Activated CD4-positive, alpha-beta T cell treated with anti-CD3 and anti-CD28 coated beads, Interleukin-2, amount 50 U/mL, for 48 hours (primary cell): Measurements from ENCODE around the gene ARMC9.
"Not testable (repeated sequence)": the region's sequence is repeated elsewhere in the genome, so short reads cannot be mapped to it uniquely, and the experiment has no call there.

Experiments
- DNase-seq, 2 experiments: peaks; one replicate each; pipeline ENCODE4 v3.0.0-alpha.2; 2020

ARMC9 gene

DNA sequence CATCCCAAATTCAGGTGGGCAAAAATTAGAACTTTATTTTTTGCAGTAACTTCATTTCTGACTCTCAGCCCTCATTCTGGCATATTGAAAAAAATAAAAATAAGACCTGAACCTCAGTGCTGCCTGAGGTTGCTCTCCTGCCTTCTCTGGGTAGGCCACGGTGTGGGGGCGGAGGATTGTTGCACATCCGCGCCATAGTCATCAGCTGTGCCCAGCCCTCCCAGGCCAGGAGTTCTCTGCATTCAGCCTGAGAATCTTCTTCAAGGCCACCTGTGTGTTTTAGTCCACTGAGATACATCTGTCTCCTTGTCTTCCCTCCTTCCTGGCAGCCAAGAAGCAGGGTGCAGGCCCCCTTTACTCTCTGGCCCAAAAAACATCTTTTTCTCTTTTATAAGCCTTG, 94.7 kb downstream of the ARMC9 start:
- DNase-seq, result no peak

DNA sequence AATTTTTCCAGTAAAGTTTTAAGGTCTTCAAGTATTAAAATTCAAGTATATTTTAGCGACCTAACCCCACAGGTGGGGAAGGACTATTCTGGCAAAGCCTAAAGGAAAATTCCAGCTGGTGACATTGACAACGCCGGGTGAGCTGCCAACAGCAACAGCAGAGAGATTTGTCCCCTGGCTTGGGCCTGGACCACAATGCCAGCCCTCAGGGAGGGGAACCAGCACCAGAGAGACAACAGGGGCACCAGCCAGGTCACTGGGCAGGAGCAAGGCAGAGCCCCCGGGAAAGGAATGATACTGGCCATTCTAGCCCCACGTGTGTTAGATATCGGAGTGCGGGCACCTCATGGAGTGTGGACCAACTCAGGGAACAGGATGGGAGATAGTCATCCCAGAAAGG, 95.7 kb downstream of the ARMC9 start:
- DNase-seq, result no peak

DNA sequence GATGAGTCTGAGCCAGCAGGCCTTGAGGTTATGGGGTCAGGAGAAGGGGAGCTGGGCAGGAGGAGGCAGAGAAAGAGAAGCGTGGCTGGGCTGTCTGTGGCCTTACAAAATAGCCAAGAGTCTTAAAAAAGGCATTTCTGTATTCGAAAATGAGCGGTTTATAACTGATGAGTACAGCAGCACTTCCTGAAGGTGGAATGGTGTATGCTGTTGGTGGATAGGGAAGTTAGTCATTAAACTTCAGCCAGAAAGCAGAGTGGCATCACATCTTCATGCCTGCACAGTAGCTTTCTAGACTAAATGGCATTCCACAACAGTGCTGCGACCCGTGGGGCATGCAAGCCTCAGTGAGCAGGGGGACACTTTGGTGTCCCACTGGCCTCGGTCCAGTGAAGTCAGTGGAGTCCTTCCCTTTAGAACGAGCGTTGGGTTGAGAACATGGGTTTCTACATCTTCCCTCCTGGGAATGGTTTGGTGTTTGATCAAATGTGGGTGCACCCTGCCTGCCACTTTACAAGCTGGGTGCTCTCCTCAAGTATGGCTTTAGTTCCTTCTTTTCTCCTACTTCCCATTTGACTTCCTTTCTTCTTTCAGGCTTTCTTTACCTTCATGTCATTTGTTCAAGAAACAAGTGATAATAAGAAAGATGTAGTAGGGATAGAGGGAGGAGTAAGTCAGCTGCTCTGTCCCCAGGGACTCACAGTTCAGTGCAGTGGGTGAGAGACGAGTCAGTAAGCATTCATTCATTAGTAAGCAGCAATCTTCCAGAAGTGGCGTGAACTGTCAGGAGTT, 96.3 kb downstream of the ARMC9 start:
- no peak for DNase-seq

GRCh38 chr2:231295363-231295655, 96.9 kb downstream of the ARMC9 start:
- DNase-seq, result no peak

DNA sequence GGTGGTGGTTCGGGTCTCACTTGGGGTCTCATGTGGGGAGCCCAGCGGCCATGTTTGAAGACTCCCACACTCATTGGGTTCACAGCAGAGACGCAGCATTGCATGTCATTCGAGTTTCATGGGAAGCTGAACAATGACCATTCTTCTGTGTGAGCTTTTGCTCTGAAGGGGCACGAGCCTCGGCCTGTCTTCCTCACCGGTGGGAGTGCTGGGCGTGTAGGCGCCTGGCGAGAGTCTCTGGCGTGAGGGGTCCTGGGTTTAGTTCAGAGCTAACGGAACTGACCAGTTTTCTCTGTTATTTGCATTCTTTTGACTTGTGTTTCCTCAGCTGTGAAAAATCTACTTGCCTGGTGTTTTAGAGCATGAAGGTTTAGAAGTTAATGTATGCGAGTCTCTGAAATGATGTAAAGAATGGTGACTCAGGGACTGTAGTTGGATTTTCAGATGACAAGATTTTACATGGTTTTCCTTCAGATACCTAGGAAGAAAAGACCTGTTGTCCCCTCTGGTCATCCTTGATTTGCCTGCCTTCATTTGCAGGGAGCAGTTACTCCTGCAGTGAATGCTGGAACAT, 98.1 kb downstream of the ARMC9 start:
- DNase-seq, result no peak

GRCh38 chr2:231297108-231297908, 98.9 kb downstream of the ARMC9 start:
- peak; percentile 10 to 36 for DNase-seq

- no peak for DNase-seq
Measured at GRCh38 chr2:231298091-231298490, 99.7 kb downstream of the ARMC9 start.

- no peak for DNase-seq
Measured at GRCh38 chr2:231299267-231299666, 100.8 kb downstream of the ARMC9 start.

DNA sequence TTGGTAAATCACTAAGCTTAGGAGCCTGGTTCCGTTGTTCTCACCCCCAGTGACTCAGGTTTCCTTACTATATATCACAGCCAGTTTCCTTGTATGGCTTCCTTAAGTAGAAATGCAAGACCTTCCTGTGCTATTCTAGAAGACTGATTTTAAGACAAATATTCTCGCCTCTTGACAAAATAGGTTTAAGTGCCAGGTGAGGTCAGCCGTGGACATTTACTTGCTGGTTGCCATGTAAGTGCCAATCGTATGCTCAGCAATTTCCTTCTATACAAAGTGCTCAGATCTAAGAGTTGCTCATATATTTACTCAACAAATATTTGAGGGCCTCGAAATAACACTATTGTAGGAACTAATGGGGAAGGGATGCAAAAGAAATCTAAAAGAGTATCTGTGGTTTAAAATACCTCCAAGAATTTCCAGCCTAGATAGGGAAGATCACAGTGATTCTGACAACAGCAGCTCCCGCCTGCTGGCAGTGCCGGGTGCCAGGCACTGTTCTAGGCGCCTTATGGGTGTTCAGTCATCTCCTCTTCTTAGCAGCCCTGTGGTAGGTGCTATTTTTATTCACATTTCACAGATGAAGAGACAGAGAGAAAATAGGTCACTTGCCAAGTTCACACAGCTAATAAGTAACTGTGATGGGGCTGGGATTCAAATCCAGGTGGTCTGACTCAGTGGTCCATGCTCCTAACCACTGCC, 101.7 kb downstream of the ARMC9 start:
- DNase-seq, result no peak

GRCh38 chr2:231300722-231301076, 102.3 kb downstream of the ARMC9 start:
- no peak for DNase-seq

DNA sequence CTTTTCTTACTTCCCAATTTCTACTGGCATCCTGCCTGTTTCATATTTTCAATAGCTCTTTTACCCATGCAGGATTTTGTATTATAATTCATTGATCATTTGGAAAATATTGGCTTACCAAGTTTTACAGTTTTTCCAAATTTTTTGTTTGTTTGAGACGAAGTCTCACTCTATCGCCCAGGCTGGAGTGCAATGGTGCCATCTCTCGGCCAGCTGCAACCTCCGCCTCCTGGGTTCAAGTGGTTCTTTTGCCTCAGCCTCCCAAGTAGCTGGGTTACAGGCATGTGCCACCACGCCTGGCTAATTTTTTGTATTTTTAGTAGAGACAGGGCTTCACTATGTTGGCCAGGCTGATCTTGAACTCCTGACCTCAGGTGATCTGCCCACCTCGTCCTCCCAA, 105.8 kb downstream of the ARMC9 start:
- not testable (repeated sequence) for DNase-seq

GRCh38 chr2:231305221-231305620, 106.8 kb downstream of the ARMC9 start:
- no peak for DNase-seq

DNA sequence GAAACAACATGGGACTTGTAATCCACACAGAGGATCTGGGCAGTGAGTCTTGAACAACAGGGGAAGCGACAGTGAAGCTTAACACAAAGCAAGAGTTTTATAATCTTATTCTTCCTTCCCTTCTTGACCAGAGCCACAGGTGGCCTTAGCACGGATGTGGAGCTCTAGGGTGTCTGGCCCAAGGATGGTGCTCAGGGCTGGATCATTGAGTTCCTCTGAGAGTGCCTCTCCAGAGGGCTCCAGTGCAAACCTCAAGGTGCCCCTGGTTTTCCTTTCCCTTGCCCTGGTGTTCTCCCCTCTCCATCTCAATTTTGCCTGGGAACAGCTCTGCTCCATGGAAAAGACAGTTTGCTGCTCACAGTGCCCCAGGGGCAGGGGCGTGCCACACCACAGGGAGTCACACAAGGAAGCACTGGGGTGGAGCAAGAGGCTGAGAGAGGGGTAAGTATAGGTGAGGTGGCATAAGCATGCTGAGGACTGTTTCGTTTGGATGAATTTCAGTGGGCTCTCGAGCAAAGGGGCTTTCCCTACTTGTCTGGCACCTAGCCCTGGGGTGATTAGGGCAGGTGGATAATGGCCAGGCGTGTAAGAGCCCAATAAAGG, 108.5 kb downstream of the ARMC9 start:
- no peak for DNase-seq

GRCh38 chr2:231308219-231308618, 109.8 kb downstream of the ARMC9 start:
- no peak for DNase-seq

GRCh38 chr2:231308631-231309428, 110.4 kb downstream of the ARMC9 start:
- no peak for DNase-seq

DNA sequence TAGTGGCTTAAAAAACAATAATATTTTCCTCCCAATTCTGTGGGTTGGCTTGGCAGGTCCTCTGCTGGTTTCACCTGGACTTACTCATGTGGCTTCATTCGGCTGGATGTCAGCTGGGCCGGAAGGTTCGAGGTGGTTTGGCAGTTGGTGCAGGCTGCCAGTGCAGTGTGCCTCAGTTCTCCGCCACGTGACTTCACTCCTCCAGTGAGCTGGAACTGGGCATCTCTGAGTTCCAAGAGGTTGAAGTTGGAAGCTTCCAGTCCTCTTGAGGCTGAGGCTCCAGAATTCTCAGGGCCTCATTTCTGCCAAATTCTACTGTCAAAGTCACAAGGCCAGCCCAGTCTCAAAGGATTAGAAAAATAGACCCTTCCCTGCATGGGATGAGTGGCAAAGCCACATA, 113.6 kb downstream of the ARMC9 start:
- no peak for DNase-seq

DNA sequence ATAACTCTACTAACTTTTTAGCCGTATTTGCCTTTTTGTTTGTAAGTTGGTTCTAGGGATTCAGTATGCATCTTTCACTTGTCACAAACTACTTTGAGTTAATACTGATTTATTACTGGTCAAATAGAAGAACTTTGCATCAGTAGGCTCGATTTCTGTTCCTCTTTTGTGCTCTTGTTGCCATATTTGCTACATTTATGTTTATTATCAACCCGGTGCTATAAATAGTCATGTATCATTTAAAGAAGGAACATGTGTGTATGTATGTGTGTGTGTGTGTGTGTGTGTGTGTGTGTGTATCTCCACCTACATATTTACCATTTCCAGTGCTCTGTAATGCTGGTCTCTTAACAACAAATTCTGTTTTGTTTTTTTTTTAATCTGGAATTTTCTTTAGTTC, 117.5 kb downstream of the ARMC9 start:
- DNase-seq, result no peak

GRCh38 chr2:231317579-231317978, 119.1 kb downstream of the ARMC9 start:
- DNase-seq, result no peak

GRCh38 chr2:231318436-231318835, 120.0 kb downstream of the ARMC9 start:
- no peak for DNase-seq

DNA sequence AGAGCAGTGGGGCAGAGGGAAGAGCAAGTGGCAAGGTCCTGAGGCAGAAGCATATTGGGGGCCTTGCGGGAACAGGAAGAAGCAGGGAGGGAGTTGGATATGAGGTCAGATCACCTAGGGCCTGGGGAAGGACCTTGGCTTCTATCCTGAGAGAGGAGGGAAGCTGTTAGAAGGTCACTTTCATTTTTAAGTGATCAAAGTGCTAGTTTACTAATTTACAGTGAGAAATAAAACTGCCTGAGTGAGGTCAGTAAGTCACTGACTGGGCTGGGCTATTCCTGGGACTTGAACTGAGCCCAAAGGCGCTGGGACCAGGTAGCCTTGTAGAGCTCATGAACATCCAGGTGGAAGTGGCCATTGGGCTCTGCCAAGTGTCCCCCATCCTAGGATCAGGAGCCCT, 120.5 kb downstream of the ARMC9 start:
- DNase-seq, result no peak

- DNase-seq, result no peak
Measured at GRCh38 chr2:231319867-231320266, 121.4 kb downstream of the ARMC9 start.

DNA sequence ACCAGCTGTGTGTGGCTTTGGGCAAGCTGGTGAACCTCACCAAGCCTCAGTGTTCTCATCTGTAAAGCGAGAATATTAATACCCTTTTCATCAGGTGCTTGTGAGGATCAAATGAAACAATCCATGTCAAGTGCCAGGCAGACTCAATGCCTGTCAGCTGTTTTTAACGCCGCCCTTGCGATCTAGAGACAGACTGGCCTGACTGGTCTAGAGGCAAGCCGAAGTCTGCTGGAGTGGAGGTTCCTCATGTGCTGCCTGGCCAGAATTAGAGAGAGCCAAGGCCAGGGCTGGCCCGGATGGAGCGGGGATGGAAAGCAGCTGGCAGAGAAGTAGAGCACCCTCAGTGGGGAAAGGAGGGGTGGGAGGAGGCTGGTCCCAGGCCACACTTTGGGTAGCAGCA, 122.6 kb downstream of the ARMC9 start:
- no peak for DNase-seq
